DLD1 (cell line): ENCODE results near the gene CLEC4F.

ENCODE experiments used
- in situ Hi-C: cut with HindIII; loops from 2 replicates; pipeline ENCODE4 v1.10.0; 2017; ENCODE audit warnings: low sequenced_read_pairs

The CLEC4F gene, protein sequence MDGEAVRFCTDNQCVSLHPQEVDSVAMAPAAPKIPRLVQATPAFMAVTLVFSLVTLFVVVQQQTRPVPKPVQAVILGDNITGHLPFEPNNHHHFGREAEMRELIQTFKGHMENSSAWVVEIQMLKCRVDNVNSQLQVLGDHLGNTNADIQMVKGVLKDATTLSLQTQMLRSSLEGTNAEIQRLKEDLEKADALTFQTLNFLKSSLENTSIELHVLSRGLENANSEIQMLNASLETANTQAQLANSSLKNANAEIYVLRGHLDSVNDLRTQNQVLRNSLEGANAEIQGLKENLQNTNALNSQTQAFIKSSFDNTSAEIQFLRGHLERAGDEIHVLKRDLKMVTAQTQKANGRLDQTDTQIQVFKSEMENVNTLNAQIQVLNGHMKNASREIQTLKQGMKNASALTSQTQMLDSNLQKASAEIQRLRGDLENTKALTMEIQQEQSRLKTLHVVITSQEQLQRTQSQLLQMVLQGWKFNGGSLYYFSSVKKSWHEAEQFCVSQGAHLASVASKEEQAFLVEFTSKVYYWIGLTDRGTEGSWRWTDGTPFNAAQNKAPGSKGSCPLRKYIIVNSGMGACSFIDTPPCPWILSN

DNA sequence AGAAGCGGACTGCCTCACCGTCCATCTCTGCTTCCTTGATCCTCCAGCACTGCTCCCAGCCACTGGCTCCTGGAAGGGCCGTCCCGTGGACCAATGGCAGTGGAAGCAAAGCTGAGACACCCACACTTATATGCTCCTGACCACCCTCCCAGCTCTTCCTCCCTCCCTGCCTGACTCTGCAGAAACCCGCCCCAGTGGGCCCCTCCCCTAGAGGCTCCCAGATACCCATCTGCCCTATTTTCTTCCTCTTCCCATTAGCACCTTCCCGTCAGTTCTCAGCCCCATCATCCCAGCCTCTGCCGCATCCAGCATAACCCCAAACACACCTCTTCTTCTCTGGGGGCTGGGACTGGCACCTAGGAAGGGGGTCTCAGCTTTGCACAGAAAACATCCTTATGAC is at the start of gene CLEC4F:
Gene CLEC4F, minus strand, starts transcription at position 101 of the 400 bp plus-strand sequence. Its CDS starts 76 bp downstream, at position 25.
- in situ Hi-C loops, result no loop called here

DNA sequence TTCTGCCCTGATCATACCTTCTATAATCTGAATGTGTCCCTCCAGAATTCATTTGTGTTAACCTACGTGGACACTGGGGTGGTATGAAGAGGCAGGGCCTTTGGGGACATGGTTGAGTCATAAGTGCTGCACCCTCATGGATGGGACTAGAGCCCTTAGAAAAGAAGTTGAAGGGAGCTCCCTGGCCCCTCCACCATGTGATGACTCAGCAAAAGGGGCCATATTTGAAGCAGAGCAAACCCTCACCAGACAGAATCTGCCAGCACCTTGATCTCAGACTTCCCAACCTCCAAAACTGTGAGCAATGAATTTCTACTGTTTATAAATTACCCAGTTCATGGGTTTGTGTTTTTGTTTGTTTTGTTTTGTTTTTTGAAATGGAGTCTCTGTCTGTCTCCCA is 48.6 kb upstream of the CLEC4F start:
- in situ Hi-C loops, result no loop called here

DNA sequence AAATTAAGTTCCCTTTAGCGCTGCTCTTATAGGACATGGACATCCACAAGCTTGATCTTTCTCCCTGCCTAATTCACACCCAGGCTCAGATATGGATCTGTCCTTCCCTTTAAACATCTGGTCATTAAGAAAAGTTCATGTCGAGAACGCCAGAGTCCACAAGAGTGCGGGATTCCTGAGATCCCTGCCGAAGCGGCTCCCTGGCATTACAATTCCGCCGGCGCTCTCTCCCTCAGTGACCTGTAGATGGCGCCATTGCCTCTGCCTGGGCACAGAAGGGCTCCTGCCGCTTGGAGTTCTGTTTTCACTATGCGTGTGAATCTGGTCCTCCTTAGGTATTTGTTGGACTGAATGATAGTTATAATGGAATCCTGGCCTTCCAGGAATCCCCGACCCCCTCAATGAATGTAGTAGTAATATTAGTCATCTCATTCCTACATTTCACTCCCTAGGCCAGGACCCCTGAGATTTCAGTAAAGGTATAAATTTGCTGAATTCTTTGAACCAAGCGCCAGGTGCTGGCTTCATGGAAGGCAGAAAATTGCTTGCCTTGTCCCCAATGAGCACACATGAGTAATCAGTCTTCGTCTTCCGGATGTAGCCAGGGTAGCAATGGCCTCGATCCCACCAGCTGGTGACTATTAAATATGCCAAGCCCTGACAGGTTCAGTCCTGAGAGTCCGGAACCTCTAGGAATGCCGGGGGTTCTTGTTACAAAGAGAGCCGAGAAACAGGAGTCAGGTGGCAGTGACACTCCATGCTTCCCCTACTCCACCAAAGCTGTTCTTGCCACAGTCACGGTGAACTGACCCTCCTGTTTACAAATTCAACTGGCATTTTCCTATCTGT is 41.6 kb upstream of the CLEC4F start:
- in situ Hi-C loops, result no loop called here

DNA sequence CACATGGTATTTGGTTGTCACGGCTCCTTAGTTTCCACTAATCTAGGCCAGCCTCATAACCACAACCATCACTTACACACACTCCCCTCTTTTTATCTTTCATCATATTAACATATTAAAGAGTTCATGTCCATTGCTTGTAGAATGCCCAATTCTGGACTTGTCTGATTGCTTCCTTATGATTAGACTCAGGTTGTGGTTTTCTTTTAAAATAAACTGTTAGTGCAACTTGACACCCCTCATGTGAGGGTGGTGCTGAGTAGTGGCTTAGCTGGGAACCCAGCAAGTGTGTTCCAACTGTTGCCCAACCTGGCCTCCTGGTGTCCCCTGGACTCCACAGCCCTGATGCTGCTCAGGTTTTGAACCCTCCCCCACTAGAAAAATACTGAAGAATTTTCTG is 35.3 kb upstream of the CLEC4F start:
- in situ Hi-C loops, result no loop called here

DNA sequence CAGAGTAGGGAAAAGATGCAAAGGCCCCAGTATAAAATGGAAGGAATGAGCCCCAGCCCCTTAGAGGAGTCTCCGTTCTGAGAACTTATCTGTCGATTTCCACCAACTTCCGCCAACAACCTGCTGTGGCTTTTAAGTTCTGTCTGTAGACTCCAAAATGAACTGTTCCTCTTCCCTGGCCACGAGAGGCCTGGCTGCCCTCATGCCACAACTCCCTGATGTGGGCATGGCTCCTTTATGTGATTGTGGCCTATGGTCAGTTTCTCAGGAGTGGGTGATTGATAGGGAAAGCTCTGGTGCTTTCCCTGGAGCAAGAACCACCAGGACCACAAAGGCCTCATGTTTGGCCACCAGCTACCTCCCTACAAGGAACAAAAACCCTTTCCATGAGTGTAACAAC is 34.0 kb upstream of the CLEC4F start:
- in situ Hi-C loops, result no loop called here

DNA sequence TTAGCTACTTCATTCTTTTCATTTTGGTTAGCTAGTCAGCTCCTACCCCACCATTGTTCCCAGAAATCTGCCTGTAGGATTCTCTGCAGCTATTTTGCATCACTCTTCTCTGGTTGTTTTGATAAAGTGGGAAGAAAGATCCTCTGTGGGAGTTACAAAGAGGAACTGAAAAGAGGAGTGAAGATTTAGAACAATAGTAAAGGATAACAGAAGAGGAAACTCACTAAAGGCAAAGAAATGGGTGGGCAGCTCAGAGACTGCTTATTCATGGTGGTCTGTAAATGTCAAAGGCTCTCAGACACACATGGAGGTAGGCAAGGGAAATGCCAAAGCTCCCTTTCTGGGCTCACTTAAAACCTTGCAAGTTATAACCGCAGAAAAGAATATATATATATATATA is 32.4 kb upstream of the CLEC4F start:
- in situ Hi-C loops, result no loop called here

DNA sequence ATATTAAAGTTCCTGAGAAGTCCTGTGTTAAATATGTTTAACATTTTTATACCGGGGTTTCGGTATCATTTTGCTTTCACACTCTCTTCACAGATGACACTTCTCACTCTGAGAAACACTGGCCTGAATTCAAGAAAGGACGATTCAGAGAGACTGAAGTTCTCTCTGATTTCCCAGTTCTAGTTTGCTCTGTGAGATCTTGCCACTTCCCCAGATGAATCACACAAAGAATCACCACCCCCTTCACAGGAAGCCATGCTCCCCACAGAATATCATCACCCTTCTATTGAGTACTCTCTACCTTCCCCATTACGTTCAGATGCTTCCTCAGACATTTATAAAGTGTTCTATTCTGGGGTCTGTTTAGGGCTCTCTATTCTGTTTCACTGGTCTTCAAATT is 31.3 kb upstream of the CLEC4F start:
- in situ Hi-C loops, result no loop called here

DNA sequence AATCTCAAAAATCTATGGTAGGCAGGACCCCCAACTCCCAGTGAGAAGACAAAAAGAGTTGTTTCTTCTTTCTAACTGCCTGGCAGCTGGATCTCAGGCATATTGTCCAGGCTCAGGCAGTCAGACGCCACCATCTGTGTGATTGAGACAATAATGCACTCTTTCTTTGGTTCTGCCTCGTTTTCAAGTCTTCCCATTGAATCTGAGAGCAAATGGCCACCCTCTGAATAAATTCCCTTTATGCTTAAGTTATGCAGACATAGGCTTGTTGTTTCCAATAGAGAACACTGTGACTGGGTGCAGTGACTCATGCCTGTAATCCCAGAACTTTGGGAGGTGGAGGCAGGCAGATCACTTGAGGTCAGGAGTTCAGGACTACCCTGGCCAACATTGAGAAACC is 30.5 kb upstream of the CLEC4F start:
- in situ Hi-C loops, result no loop called here

DNA sequence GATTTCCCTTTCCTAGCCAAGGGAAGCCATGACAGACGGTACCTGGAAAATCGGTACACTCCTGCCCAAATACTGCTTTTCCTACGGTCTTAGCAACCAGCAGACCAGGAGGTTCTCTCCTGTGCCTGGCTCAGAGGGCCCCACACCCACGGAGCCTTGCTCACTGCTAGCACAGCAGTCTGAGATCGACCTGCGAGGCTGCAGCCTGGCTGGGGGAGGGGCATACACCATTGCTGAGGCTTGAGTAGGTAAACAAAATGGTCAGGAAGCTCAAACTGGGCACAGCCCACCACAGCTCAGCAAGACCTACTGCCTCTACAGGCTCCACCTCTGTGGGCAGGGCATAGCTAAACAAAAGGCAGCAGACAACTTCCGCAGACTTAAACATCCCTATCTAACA is 22.0 kb upstream of the CLEC4F start:
- in situ Hi-C loops, result no loop called here

DNA sequence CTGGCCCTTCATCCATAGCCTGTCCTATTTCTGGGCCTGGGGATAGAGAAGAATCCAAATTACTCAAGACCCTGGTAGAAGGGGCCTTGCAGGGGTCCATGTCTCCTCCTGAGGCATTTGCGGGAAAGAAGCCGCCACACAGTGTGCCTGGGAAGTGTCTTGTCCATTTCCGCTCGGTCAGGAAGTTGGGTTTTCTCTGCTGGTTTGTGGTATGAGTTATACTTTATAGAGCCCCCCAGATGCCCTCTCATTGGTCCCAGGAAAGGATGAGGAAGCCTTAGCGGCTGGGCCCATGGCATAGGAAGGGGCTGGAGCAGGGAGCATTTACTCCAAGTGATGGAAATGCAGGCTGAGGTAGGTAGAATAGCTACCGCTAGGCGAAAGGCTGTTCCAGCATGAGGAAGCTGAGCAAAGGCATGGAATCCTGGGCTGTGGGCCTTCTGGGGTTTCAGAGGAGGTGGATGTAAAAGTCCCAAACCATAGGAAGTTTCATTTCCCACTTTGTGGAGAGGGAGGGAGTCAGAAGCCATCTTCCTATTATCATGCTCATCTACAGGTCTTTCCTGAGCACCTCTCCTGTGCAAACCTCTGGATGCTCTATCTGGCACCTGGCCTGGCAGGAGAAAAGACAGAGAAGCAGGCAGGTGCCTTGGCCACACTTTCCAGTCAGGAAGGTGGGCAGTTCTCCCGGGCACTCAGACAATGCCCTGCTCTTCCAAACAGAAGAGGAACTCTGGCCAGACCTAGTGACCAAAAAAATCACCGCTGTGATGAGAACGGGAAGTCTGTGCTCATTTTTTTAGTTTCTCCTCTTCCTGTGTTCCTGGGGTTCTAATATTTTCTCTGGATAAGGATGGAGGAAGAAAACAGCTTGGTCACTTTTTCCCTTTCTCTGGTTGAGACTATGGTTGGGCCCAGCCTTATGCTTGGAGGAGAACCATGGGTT is 17.9 kb upstream of the CLEC4F start:
- in situ Hi-C loops, result no loop called here

DNA sequence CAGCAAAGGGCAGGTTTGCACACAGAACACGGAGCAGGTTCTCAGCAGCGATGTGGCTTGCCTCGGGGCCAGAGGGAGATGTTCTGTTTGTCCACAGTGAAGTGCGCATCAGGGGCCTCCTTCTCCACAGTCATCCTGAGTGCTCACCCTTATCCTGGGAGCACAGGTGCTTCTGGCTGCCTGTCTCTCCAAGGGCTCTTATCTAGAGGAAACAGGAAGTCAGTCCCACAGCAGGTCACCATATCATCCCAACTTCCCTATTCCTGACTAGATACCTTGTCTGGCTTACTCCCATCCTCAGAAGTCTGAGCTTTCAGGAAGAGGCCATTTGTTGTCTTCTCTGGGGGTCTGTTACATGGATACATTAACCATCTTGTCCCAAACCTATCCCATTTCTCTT is 15.2 kb upstream of the CLEC4F start, which contains the start of gene CD207:
Gene CD207, minus strand, starts transcription at position 174 of the 400 bp plus-strand sequence. Its CDS starts 40 bp downstream, at position 134.
- in situ Hi-C loops, result no loop called here

DNA sequence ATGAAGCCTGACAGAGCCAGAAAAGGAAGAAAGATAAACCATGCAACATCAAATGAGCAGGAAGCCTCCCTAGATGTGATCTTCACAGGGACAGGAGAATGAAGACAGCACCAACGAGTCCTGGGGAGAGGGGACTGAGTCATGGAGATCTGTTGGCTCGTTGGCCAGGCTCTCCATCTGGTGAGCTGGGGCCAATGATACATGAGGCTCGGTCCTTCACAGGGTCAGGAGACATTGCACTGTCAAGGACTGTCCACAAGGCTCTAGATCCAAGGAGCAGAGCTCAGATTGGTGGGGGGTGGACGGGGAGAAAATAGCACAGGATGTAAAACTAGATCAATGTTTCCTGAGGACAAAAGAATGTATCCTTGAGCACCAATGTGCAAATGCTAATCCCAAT is 14.5 kb upstream of the CLEC4F start:
- in situ Hi-C loops, result no loop called here

DNA sequence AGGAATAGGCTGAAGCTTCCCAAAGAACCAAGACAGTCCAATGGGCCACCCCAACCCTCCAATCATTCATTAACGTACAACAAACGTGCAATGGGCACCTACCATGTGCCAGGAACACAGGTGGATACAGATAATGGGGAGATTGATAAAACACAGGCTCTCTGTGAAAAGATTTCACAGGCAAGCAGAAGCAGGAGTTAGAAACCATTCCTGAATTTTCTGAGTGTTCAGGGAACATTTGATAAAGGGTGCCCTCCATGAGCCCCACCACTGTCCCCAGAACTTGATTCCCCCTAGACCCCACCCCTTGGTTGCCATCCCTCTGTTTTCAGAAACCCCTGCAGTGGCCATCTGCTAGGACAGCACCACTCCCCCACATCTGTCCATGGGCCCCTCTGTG is 13.7 kb upstream of the CLEC4F start:
- in situ Hi-C loops, result no loop called here

DNA sequence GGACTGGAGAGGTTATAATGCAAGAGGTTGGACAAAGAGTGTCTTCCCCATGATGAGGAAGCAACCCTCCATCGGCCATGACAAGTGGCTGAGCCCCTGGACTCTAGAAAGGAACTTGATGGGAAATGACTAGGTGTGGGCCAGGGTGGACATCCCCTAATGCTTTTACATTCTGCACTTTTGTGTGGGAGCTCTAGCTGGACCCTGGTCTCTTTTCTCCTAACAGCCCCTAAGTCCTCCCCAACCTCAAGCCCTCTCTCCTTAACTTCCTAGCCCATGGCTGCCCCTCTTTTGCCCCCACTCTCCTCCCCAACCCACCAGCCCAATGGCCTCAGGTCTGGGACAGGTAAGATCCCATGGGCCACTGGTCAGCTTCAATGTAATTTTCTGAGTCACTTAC is 12.8 kb upstream of the CLEC4F start:
- in situ Hi-C loops, result no loop called here

DNA sequence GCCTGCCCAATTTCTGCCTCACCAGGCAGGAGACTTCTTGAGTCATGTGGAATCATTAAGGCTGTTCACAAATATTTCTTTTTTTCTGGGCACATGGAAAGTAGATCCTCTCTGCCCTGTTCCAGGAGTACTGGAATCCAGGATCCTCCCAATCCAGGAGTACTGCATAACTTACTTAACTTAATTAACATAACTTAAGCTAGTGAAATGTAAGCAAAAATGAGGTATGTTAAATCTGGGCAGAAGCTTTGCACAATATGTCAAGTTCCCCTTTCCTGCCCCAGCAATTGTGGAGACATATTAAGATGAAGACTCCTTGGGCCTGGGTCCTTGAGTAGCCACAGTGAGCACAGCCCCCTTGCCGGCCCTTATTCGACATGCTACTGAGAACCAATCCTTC is 12.0 kb upstream of the CLEC4F start:
- in situ Hi-C loops, result no loop called here

DNA sequence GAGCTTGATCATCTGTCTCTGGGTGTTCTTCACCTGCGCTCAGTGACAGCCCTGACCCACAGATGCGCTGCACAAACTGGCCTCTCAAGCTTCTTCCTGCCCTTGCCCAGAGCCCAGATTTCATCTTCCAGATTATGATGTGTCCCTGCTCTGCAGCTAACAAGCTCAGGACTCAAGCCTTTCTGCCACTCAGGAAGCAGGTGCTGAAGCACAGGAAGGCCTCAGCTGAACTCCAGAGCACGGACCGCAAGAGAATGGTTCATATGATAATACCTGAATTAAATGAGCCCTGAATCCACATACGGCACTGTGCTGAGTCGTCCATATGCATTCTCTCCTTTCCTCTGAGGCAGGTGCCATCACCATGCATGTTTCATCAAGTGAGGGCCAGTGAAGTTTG is 11.5 kb upstream of the CLEC4F start:
- in situ Hi-C loops, result no loop called here

DNA sequence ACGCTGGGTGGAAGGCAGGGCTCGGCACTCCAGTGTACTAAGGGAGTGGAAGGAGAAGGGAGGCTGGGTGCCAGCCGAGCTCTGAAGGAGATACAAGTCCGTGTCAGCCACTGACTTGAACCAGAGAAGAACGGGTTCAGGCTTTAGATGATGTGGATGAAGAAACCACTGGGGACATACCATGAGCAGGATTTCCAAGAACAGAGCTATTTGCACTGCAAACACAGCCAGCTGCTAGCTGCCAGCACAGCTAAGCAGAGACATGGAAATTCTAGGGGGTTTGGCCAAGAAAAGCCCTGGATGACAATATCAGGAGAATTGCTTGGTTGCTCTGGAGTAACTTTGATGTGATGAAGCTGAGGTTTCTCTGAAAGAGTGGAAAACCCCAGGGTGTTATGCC is 10.0 kb upstream of the CLEC4F start:
- in situ Hi-C loops, result no loop called here

DNA sequence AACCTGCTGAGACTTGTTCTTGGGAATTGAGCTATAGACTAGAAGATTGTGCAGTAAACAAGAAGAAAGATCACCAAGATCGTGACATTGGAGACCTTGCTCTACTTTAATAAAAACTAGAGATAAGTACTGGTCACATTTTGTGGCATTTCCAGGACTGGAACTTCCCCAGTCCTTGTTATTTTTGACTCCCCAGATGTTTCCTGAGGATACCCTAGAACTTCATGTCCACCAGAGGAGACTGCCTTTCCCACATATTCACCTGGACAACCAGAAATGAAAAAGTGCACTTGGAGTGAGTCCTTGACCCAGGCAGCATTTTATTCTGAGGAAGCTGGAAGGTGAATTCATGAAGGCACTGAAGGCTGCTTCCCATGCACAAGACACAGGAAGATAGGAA is 9.5 kb upstream of the CLEC4F start:
- in situ Hi-C loops, result no loop called here

DNA sequence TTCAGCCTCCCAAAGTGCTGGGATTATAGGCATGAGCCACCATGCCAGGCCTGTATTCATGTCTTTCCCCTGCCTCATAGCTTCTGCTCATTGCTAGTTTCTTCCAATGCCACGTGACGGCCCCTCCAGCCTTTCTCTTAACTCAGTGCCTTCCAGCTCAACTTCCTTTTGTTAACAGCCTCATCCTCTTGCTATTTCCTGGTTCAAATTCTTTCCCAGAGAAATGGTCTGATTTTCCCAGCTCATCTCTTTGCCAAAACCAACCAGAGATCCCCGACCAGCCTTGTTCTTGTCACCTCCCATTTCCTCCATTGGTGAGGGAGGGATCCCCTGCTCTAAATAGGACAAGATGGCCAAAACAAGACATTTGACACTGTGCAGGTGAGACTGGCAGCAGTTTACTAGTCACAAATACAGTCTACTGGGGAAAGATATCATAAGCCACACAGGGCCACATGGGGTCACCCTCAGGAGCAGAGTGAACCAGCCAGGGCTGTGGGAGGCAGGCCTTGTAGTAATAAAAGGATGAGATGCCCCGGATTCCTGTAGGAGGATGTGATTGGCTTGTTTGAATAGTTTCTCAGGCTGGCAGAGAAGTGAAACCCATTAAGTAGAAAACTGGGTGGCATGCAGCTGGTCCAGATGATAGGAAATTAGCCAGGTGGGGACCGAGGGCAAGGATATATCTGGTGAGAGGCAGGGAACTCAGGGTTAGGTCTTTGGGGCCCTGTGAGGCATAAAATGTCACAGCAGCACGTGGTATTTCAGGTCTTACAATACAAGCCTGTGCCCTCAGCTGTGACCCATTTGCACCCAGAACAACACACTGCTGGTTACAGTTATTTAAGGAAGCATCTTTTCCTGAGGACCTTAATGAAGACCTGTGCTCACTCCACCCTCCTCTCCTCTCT is 8.8 kb upstream of the CLEC4F start:
- in situ Hi-C loops, result no loop called here

DNA sequence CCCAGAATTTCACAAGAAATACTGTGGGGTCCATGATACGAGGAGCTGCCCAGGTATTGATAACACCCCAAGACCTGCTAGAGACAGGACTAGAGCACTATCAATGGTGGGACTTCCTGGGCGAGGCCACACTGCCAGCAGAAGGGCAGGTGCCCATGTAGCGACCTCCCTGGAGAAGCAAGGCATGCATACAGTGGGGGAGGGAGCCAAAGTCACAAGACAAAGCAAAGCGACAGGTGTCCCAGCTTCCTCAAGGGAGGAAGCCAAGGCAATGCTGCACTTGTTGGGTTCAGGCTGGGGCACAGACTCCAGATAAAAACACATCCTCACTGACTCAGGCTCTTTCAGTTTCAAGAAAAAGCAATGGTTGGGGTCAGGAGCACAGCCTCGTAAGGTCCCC is 7.7 kb upstream of the CLEC4F start:
- in situ Hi-C loops, result no loop called here
